Measurements from ENCODE around the gene S100A3. TPM values are rescaled to one million over a fixed set of nuclear protein-coding genes. Genes with fewer than 3 reads are reported as not detected.

S100A3 gene
- total RNA-seq, 1 donor from 2014 or later, result not detected

GRCh38 chr1:153515504-153516394 is 33.3 kb downstream of the S100A3 start:
- DNase-seq, result no peak
- H3K36me3 Mint-ChIP-seq (ENCODE audit: low read depth), result no peaks in the 10 kb centered on the region
- H3K27ac Mint-ChIP-seq, result no peak overlapping the region
- H3K9me3 Mint-ChIP-seq, result no peaks in the 10 kb centered on the region
- no peaks in the 10 kb centered on the region for H3K27me3 Mint-ChIP-seq
- intact Hi-C loops (cut with micrococcal nuclease), result no loop called here
- H3K4me1 Mint-ChIP-seq, result peaks cover 24% of the 10 kb centered on the region
- H3K4me3 Mint-ChIP-seq, result no peak overlapping the region

- Mint-ChIP-seq H3K9me3 (no peaks in the 10 kb centered on the region), H3K36me3 (ENCODE audit: low read depth) (no peaks in the 10 kb centered on the region), H3K4me3 (no peak overlapping the region), H3K27me3 (no peaks in the 10 kb centered on the region), H3K4me1 (peaks cover 26% of the 10 kb centered on the region), H3K27ac (no peak overlapping the region)
- no peak for DNase-seq
- intact Hi-C loops (cut with micrococcal nuclease), result no loop called here
Measured at GRCh38 chr1:153513666-153514065, 35.4 kb downstream of the S100A3 start.

DNA sequence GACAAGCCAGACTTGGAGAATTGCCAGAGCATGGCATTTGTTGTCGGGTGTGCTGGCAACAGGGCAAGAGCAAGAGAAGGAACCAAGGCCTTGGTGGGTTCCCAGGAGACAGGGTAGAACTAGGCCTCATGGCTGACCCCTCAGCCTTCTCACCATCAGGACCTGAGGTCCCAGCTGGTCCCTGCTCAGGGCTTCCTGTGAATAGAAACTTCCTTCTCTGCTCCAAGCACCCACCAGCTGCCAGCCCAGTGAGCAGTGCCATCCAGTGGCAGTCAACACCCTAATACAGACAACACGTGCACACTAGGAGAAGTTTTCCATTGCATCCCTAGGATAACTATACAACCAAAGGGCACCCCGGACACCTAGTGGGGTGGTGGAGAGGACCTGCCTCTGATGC is 36.0 kb downstream of the S100A3 start:
- H3K27ac Mint-ChIP-seq, result no peak overlapping the region
- DNase-seq, result no peak
- no peaks in the 10 kb centered on the region for H3K36me3 Mint-ChIP-seq (ENCODE audit: low read depth)
- H3K4me3 Mint-ChIP-seq, result no peak overlapping the region
- peaks cover 24% of the 10 kb centered on the region for H3K4me1 Mint-ChIP-seq
- no peaks in the 10 kb centered on the region for H3K27me3 Mint-ChIP-seq
- intact Hi-C loops (cut with micrococcal nuclease), result no loop called here
- H3K9me3 Mint-ChIP-seq, result no peaks in the 10 kb centered on the region

- Mint-ChIP-seq H3K9me3 (no peaks in the 10 kb centered on the region), H3K27me3 (no peaks in the 10 kb centered on the region), H3K36me3 (ENCODE audit: low read depth) (no peaks in the 10 kb centered on the region), H3K27ac (peak overlapping the region; percentile 80), H3K4me1 (peaks cover 21% of the 10 kb centered on the region), H3K4me3 (no peak overlapping the region)
- DNase-seq, result peak; percentile 94
- intact Hi-C loops (cut with micrococcal nuclease), result loop anchor here (1.0 to 2.0 kb wide), 5 partner anchors 22 to 238 kb away; partner anchors contain the start of gene ILF2
Measured at GRCh38 chr1:153510984-153511410, 38.1 kb downstream of the S100A3 start.

DNA sequence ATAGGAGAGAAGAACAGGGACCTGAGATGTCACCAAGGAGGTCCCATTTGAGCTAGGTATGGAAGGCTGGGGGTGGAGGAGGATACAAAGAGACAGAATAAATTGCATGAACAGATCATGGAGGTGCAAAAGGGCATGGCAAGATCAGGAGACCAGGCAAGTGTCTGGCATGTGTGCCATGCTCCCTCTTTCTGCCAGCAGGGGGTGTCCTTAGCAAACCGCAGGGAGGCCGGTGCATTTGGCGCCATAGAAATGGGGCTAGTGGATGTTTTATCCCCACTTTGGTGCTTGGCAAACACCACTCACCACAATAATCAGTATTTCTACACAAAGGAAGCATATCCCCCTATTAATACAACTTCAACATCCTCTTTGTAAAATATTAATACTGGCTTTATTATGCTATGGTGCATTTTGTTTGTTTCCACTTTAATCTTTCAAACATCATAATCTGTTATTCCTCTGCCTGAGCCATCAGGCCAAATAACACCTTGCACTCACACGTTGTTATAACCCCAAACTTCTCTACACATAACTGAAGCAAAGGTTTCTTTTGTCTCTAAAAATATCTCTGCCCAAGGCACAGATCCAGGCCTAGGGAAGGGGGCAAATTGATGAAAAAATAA is 39.2 kb downstream of the S100A3 start:
- H3K36me3 Mint-ChIP-seq (ENCODE audit: low read depth), result no peaks in the 10 kb centered on the region
- intact Hi-C loops (cut with micrococcal nuclease), result loop anchor here (2.0 kb wide), 3 partner anchors 23 to 239 kb away; partner anchors contain the start of gene ILF2

DNA sequence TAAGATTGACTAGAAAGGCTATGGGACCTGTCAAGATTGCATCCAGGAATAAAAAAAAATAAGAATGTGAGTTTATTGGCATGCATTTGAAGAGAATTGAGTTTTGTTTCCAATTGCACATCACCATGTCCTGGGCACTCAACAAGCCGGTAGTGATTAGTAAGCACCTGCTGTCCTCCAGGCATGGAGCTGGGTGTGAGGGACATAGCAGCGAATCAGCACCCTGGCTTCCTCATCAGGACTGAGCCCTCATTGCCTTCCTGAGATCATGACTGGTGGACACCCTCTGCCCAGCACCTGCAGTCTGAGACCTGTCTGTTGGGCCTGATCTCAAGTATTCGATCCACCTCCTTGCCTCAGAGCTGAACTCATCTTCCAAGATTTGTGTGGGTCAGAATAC is 40.0 kb downstream of the S100A3 start:
- intact Hi-C loops (cut with micrococcal nuclease), result no loop called here
- H3K4me1 Mint-ChIP-seq, result peaks cover 20% of the 10 kb centered on the region
- H3K36me3 Mint-ChIP-seq (ENCODE audit: low read depth), result no peaks in the 10 kb centered on the region
- H3K9me3 Mint-ChIP-seq, result no peaks in the 10 kb centered on the region
- no peak overlapping the region for H3K27ac Mint-ChIP-seq
- H3K27me3 Mint-ChIP-seq, result peaks cover 2% of the 10 kb centered on the region
- H3K4me3 Mint-ChIP-seq, result no peak overlapping the region
- no peak for DNase-seq

More for the DNA sequence above, 39.2 kb downstream of the S100A3 start:
- peaks cover 1% of the 10 kb centered on the region for H3K27me3 Mint-ChIP-seq
- no peak overlapping the region for H3K27ac Mint-ChIP-seq
- DNase-seq, result peak; percentile 90
- no peak overlapping the region for H3K4me3 Mint-ChIP-seq
- H3K4me1 Mint-ChIP-seq, result peaks cover 18% of the 10 kb centered on the region
- H3K9me3 Mint-ChIP-seq, result no peaks in the 10 kb centered on the region

- Mint-ChIP-seq H3K27ac (no peak overlapping the region), H3K27me3 (peaks cover 2% of the 10 kb centered on the region), H3K36me3 (ENCODE audit: low read depth) (no peaks in the 10 kb centered on the region), H3K4me3 (no peak overlapping the region), H3K4me1 (peaks cover 17% of the 10 kb centered on the region), H3K9me3 (no peaks in the 10 kb centered on the region)
- intact Hi-C loops (cut with micrococcal nuclease), result no loop called here
- DNase-seq, result no peak
Measured at GRCh38 chr1:153507926-153508583, 41.0 kb downstream of the S100A3 start.

DNA sequence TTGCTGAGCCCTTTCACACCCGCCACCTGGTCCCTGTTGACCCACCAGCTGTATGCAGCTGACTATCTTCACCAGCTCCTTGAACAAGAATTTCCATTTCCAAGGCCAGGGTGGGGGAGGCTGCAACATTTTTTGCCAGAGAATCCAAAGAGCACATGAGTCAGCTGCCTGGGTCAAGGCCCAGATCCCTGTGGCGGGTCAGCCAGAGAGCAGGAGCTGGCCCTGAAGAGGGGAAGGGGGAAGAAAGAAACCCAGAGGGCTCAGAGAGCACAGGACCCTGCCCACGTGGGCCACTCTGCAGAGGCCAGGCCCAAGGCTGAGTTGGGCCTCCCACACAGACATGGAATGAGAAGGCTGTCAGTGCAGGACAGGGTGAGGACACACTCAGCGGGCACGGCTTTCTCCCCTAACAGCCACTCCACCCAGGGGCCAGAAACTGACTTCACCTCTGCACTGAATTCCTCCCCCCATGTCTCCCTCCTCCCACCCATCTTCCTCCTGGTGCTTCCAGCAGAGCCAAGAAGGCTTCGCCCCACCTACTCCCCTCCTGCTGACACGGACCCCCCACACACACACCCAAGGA is 42.1 kb downstream of the S100A3 start:
- H3K9me3 Mint-ChIP-seq, result no peaks in the 10 kb centered on the region
- H3K27ac Mint-ChIP-seq, result no peak overlapping the region
- DNase-seq, result no peak
- H3K4me3 Mint-ChIP-seq, result no peak overlapping the region
- no peaks in the 10 kb centered on the region for H3K36me3 Mint-ChIP-seq (ENCODE audit: low read depth)
- intact Hi-C loops (cut with micrococcal nuclease), result no loop called here
- peaks cover 4% of the 10 kb centered on the region for H3K27me3 Mint-ChIP-seq
- H3K4me1 Mint-ChIP-seq, result peaks cover 13% of the 10 kb centered on the region

DNA sequence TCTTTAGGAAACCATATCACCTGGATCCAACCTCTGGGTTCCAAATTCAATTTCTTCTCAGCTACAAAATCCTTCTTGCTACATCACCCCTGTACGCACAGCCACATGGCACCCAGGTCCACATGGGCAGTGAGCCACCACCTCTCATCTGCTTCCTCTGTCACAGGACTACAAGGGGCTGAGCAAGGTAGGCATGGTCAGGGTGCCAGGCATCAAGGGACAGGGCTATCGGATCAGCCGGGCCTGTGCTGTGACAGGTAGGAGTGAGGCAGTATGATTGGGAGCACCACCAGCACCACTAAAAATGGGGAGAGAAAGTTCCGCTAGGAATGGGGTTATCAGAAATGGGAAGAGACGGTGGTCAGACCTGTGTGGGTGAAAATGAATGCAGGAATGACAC is 42.7 kb downstream of the S100A3 start:
- Mint-ChIP-seq H3K27ac (no peak overlapping the region), H3K36me3 (ENCODE audit: low read depth) (no peaks in the 10 kb centered on the region), H3K4me1 (peaks cover 10% of the 10 kb centered on the region), H3K27me3 (peaks cover 5% of the 10 kb centered on the region), H3K4me3 (no peak overlapping the region), H3K9me3 (no peaks in the 10 kb centered on the region)
- DNase-seq, result no peak
- intact Hi-C loops (cut with micrococcal nuclease), result no loop called here

DNA sequence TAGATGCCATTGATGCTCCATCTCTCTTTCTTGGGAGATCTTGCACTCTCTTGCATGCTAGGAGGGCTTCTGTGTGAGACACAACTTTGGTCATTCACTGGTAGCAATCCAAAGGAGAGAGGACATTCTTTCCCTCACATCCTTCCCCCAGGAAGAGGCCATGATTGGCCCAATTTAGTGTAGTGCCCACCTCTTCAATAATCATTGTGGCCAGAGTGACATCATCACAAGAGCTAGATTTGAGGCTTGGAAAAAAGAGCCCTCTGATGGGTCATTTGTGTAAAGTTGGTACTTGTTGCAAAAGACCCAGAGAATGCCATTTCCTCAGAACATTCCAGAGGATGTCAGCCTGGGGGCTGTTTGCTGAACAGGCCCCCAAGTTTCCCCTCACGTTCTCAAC is 43.5 kb downstream of the S100A3 start:
- Mint-ChIP-seq H3K4me3 (no peak overlapping the region), H3K27ac (no peak overlapping the region), H3K9me3 (no peaks in the 10 kb centered on the region), H3K36me3 (ENCODE audit: low read depth) (no peaks in the 10 kb centered on the region), H3K4me1 (peaks cover 2% of the 10 kb centered on the region), H3K27me3 (peaks cover 8% of the 10 kb centered on the region)
- intact Hi-C loops (cut with micrococcal nuclease), result no loop called here
- no peak for DNase-seq

- DNase-seq, result no peak
- peaks cover 2% of the 10 kb centered on the region for H3K4me1 Mint-ChIP-seq
- H3K27me3 Mint-ChIP-seq, result peaks cover 20% of the 10 kb centered on the region
- H3K36me3 Mint-ChIP-seq (ENCODE audit: low read depth), result no peaks in the 10 kb centered on the region
- intact Hi-C loops (cut with micrococcal nuclease), result no loop called here
- H3K27ac Mint-ChIP-seq, result no peak overlapping the region
- no peak overlapping the region for H3K4me3 Mint-ChIP-seq
- H3K9me3 Mint-ChIP-seq, result no peaks in the 10 kb centered on the region
Measured at GRCh38 chr1:153503766-153504165, 45.3 kb downstream of the S100A3 start.

DNA sequence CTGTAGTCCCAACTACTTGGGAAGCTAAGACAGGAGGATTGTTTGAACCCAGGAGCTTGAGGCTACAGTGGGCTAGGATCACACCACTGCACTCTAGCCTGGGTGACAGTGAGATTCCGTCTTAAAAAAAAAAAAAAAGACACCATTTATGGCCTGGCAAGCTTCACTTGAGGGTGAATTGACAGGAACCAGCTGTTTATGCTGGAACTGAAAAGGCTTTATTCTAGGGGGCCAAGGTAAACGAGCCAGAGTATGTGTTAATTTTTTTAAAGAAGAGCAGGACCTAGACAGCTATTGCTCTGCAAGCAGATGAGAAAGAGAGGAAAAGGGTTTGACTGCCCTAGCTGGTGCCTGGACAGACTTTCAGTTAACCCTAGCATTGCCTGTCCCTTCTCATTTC is 50.3 kb downstream of the S100A3 start:
- Mint-ChIP-seq H3K9me3 (no peaks in the 10 kb centered on the region), H3K27ac (no peak overlapping the region), H3K36me3 (ENCODE audit: low read depth) (no peaks in the 10 kb centered on the region), H3K4me3 (no peak overlapping the region), H3K27me3 (peaks cover 36% of the 10 kb centered on the region), H3K4me1 (peaks cover 3% of the 10 kb centered on the region)
- intact Hi-C loops (cut with micrococcal nuclease), result no loop called here
- no peak for DNase-seq
